ENCODE data around the gene CDKN2B-AS1. TPM values are rescaled to one million over a fixed set of nuclear protein-coding genes. Genes with fewer than 3 reads are reported as not detected.
"Not testable (repeated sequence)": the region's sequence is repeated elsewhere in the genome, so short reads cannot be mapped to it uniquely, and the experiment has no call there.

Gene CDKN2B-AS1
- polyA plus RNA-seq = 1 to 10 TPM; 1.3 to 8.7 (median 5.1) TPM
- long read RNA-seq, donor 1, partial matches to known transcripts = 0 of 2 reads
- long read RNA-seq, donor 1, other reads (novel, unspliced or antisense) = 0 of 2 reads
- long read RNA-seq, donor 2 = 0 reads
- long read RNA-seq, donor 3, partial matches to known transcripts = 0 of 2 reads
- long read RNA-seq, donor 3, other reads (novel, unspliced or antisense) = 0 of 2 reads
- long read RNA-seq, donor 4 = 0 reads
- long read RNA-seq, donor 5 = 0 reads
- long read RNA-seq, donor 6, partial matches to known transcripts = 0 of 1 reads
- long read RNA-seq, donor 6, other reads (novel, unspliced or antisense) = 0 of 1 reads
- long read RNA-seq, donor 7 = 0 reads
- long read RNA-seq, donor 8 = 0 reads
- long read RNA-seq, donor 9, partial matches to known transcripts = 0 of 1 reads
- long read RNA-seq, donor 9, other reads (novel, unspliced or antisense) = 0 of 1 reads
- long read RNA-seq, donor 10, partial matches to known transcripts = 0 of 1 reads
- long read RNA-seq, donor 10, other reads (novel, unspliced or antisense) = 0 of 1 reads

- no peak for FAIRE-seq
- H3K4me3 ChIP-seq (ENCODE audit: low read depth in 1 of 3, low read length in 3 of 3) = peak within 1 kb of the TSS; percentile 42 to 82 (median 55)
These were observed at the start of gene CDKN2B-AS1 for GRCh38 chr9:21994556-21995005. Gene CDKN2B-AS1 (plus strand): TSS chr9:21994791.

GRCh38 chr9:21945606-21946005 lies 49.0 kb upstream of the CDKN2B-AS1 start:
- FAIRE-seq (no peak), DNase-seq (no peak)
- peaks cover 0 to 9% (median 7%) of the 10 kb centered on the region in 3 donors for H3K27me3 ChIP-seq (ENCODE audit: control insufficient read depth in 3 of 3, insufficient read depth in 3 of 3, low read length in 3 of 3)
- H3K9me3 ChIP-seq (ENCODE audit: control insufficient read depth in 2 of 2, insufficient read depth in 1 of 2, low read depth in 1 of 2, low read length in 1 of 2) = no peaks in the 10 kb centered on the region
- 82 to 97% (median 87%) methylated on average over 2 of the region's 2 CpGs for WGBS, 3 donors
- no peaks in the 10 kb centered on the region for H3K36me3 ChIP-seq (ENCODE audit: control insufficient read depth in 3 of 3, insufficient read depth in 2 of 3, low read depth in 1 of 3, low read length in 3 of 3)
- H3K27ac ChIP-seq (ENCODE audit: low read depth in 1 of 3, low read length in 2 of 3) = no peak overlapping the region
- H3K4me3 ChIP-seq (ENCODE audit: low read depth in 1 of 3, low read length in 3 of 3) = no peak overlapping the region
- H3K4me1 ChIP-seq (ENCODE audit: control insufficient read depth in 3 of 3, insufficient read depth in 2 of 3, low read depth in 1 of 3, low read length in 2 of 3) = no peaks in the 10 kb centered on the region

More at GRCh38 chr9:21994556-21995005, at the start of gene CDKN2B-AS1:
- H3K27me3 ChIP-seq (ENCODE audit: control insufficient read depth in 3 of 3, insufficient read depth in 3 of 3, low read length in 3 of 3) = peaks cover 5 to 69% (median 6%) of the 10 kb centered on the region in 3 donors
- H3K4me1 ChIP-seq (ENCODE audit: control insufficient read depth in 3 of 3, insufficient read depth in 2 of 3, low read depth in 1 of 3, low read length in 2 of 3) = peaks cover 0 to 7% (median 0%) of the 10 kb centered on the region in 3 donors
- no peaks in the 10 kb centered on the region for H3K36me3 ChIP-seq (ENCODE audit: control insufficient read depth in 3 of 3, insufficient read depth in 2 of 3, low read depth in 1 of 3, low read length in 3 of 3)
- 0 to 2% (median 0%) methylated on average over 27 to 43 of the region's 43 CpGs for WGBS, 3 donors
- peak within 1 kb of the TSS; percentile 30 to 88 (median 69) for H3K27ac ChIP-seq (ENCODE audit: low read depth in 1 of 3, low read length in 2 of 3)
- peak; percentile 37 to 64 for DNase-seq
- peaks cover 0 to 2% of the 10 kb centered on the region in 2 donors for H3K9me3 ChIP-seq (ENCODE audit: control insufficient read depth in 2 of 2, insufficient read depth in 1 of 2, low read depth in 1 of 2, low read length in 1 of 2)

DNA sequence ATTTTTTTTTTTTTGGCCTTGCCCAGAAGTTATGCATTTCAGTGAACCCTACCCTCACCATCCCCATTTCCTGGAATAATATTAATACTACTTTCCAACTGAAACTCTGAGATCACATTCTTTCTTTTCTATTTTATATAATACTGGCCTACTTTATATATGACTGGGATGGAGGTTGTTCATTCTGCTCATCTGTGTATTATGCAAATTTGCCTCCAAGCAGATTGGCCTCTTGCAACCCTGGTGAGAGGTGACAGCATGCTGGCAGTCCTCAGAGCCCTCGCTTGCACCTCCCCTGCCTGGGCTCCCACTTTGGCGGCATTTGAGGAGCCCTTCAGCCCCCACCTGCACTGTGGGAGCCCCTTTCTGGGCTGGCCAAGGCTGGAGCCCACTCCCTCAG lies 35.8 kb upstream of the CDKN2B-AS1 start:
- H3K36me3 ChIP-seq (ENCODE audit: control insufficient read depth in 3 of 3, insufficient read depth in 2 of 3, low read depth in 1 of 3, low read length in 3 of 3) = no peaks in the 10 kb centered on the region
- no peak overlapping the region for H3K27ac ChIP-seq (ENCODE audit: low read depth in 1 of 3, low read length in 2 of 3)
- FAIRE-seq (no peak), DNase-seq (no peak)
- no peaks in the 10 kb centered on the region for H3K4me1 ChIP-seq (ENCODE audit: control insufficient read depth in 3 of 3, insufficient read depth in 2 of 3, low read depth in 1 of 3, low read length in 2 of 3)
- WGBS, 3 donors = 82 to 100% (median 84%) methylated on average over 2 of the region's 2 CpGs
- no peak overlapping the region for H3K4me3 ChIP-seq (ENCODE audit: low read depth in 1 of 3, low read length in 3 of 3)
- no peaks in the 10 kb centered on the region for H3K9me3 ChIP-seq (ENCODE audit: control insufficient read depth in 2 of 2, insufficient read depth in 1 of 2, low read depth in 1 of 2, low read length in 1 of 2)
- H3K27me3 ChIP-seq (ENCODE audit: control insufficient read depth in 3 of 3, insufficient read depth in 3 of 3, low read length in 3 of 3) = peaks cover 0 to 13% (median 2%) of the 10 kb centered on the region in 3 donors

DNA sequence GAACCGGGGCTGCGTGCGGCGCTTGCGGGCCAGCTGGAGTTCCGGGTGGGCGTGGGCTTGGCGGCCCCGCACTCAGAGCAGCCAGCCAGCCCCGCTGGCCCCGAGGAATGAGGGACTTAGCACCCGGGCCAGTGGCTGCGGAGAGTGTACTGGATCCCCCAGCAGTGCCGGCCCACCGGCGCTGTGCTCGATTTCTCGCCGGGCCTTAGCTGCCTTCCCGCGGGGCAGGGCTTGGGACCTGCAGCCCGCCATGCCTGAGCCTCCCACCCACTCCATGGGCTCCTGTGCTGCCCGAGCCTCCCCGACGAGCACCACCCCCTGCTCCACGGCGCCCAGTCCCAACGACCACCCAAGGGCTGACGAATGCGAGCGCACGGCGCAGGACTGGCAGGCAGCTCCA lies 35.3 kb upstream of the CDKN2B-AS1 start:
- H3K9me3 ChIP-seq (ENCODE audit: control insufficient read depth in 2 of 2, insufficient read depth in 1 of 2, low read depth in 1 of 2, low read length in 1 of 2); H3K4me3 ChIP-seq (ENCODE audit: low read depth in 1 of 3, low read length in 3 of 3); FAIRE-seq; DNase-seq; H3K36me3 ChIP-seq (ENCODE audit: control insufficient read depth in 3 of 3, insufficient read depth in 2 of 3, low read depth in 1 of 3, low read length in 3 of 3); H3K27ac ChIP-seq (ENCODE audit: low read depth in 1 of 3, low read length in 2 of 3); H3K4me1 ChIP-seq (ENCODE audit: control insufficient read depth in 3 of 3, insufficient read depth in 2 of 3, low read depth in 1 of 3, low read length in 2 of 3): not testable (repeated sequence)
- H3K27me3 ChIP-seq (ENCODE audit: control insufficient read depth in 3 of 3, insufficient read depth in 3 of 3, low read length in 3 of 3) = peaks cover 0 to 13% (median 2%) of the 10 kb centered on the region in 3 donors
- WGBS, 3 donors = 90 to 94% (median 92%) methylated on average over 14 to 33 of the region's 33 CpGs

GRCh38 chr9:21961569-21961968 lies 33.0 kb upstream of the CDKN2B-AS1 start:
- no peak for DNase-seq
- no peaks in the 10 kb centered on the region for H3K9me3 ChIP-seq (ENCODE audit: control insufficient read depth in 2 of 2, insufficient read depth in 1 of 2, low read depth in 1 of 2, low read length in 1 of 2)
- no peaks in the 10 kb centered on the region for H3K36me3 ChIP-seq (ENCODE audit: control insufficient read depth in 3 of 3, insufficient read depth in 2 of 3, low read depth in 1 of 3, low read length in 3 of 3)
- H3K27ac ChIP-seq (ENCODE audit: low read depth in 1 of 3, low read length in 2 of 3) = no peak overlapping the region
- H3K27me3 ChIP-seq (ENCODE audit: control insufficient read depth in 3 of 3, insufficient read depth in 3 of 3, low read length in 3 of 3) = peaks cover 7 to 36% (median 15%) of the 10 kb centered on the region in 3 donors
- FAIRE-seq = no peak
- H3K4me3 ChIP-seq (ENCODE audit: low read depth in 1 of 3, low read length in 3 of 3) = no peak overlapping the region
- peaks cover 0 to 5% (median 0%) of the 10 kb centered on the region in 3 donors for H3K4me1 ChIP-seq (ENCODE audit: control insufficient read depth in 3 of 3, insufficient read depth in 2 of 3, low read depth in 1 of 3, low read length in 2 of 3)
- 89 to 98% (median 90%) methylated on average over 2 of the region's 2 CpGs for WGBS, 3 donors

DNA sequence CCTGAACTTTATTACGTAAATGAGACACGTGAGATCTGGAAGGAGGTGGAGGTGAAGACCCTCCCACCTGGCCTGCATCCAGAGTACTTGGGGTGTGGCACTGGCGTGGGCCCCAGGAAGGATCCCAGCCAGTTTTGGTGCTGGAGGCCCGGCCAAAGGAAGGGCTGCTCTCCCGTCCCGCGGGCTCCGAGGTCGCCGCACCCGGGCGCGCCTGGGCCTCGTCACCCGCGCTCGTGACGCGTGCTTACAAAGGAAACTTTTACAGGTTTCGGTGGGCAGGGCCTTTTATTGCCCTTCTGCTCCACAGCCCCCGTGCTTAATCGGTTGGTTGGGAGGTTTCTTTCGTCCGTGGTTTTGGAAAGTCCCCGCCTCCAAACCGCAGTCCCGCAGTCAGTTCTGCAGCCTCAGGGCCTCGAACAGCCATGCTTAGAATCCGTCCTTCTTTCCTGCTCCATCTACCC lies 29.6 kb upstream of the CDKN2B-AS1 start:
- DNase-seq (peak; percentile 11 to 74), FAIRE-seq (no peak)
- H3K27me3 ChIP-seq (ENCODE audit: control insufficient read depth in 3 of 3, insufficient read depth in 3 of 3, low read length in 3 of 3) = peaks cover 5 to 67% (median 45%) of the 10 kb centered on the region in 3 donors
- H3K36me3 ChIP-seq (ENCODE audit: control insufficient read depth in 3 of 3, insufficient read depth in 2 of 3, low read depth in 1 of 3, low read length in 3 of 3) = no peaks in the 10 kb centered on the region
- 0 to 2% (median 2%) methylated on average over 29 of the region's 29 CpGs for WGBS, 3 donors
- no peaks in the 10 kb centered on the region for H3K9me3 ChIP-seq (ENCODE audit: control insufficient read depth in 2 of 2, insufficient read depth in 1 of 2, low read depth in 1 of 2, low read length in 1 of 2)
- H3K4me3 ChIP-seq (ENCODE audit: low read depth in 1 of 3, low read length in 3 of 3) = peak overlapping the region in 2 of 3 donors; percentile 22 to 51
- H3K27ac ChIP-seq (ENCODE audit: low read depth in 1 of 3, low read length in 2 of 3) = no peak overlapping the region
- peaks cover 0 to 5% (median 0%) of the 10 kb centered on the region in 3 donors for H3K4me1 ChIP-seq (ENCODE audit: control insufficient read depth in 3 of 3, insufficient read depth in 2 of 3, low read depth in 1 of 3, low read length in 2 of 3)

GRCh38 chr9:21965401-21965951 lies 29.1 kb upstream of the CDKN2B-AS1 start:
- FAIRE-seq (no peak), DNase-seq (peak; percentile 63 to 74)
- H3K4me3 ChIP-seq (ENCODE audit: low read depth in 1 of 3, low read length in 3 of 3) = peak overlapping the region in 2 of 3 donors; percentile 22 to 51
- H3K27me3 ChIP-seq (ENCODE audit: control insufficient read depth in 3 of 3, insufficient read depth in 3 of 3, low read length in 3 of 3) = peaks cover 5 to 73% (median 51%) of the 10 kb centered on the region in 3 donors
- peaks cover 0 to 4% of the 10 kb centered on the region in 2 donors for H3K9me3 ChIP-seq (ENCODE audit: control insufficient read depth in 2 of 2, insufficient read depth in 1 of 2, low read depth in 1 of 2, low read length in 1 of 2)
- H3K36me3 ChIP-seq (ENCODE audit: control insufficient read depth in 3 of 3, insufficient read depth in 2 of 3, low read depth in 1 of 3, low read length in 3 of 3) = no peaks in the 10 kb centered on the region
- WGBS, 3 donors = 2 to 6% (median 2%) methylated on average over 30 of the region's 30 CpGs
- H3K4me1 ChIP-seq (ENCODE audit: control insufficient read depth in 3 of 3, insufficient read depth in 2 of 3, low read depth in 1 of 3, low read length in 2 of 3) = peaks cover 0 to 5% (median 0%) of the 10 kb centered on the region in 3 donors
- H3K27ac ChIP-seq (ENCODE audit: low read depth in 1 of 3, low read length in 2 of 3) = no peak overlapping the region

GRCh38 chr9:21966140-21966851 lies 28.3 kb upstream of the CDKN2B-AS1 start:
- peaks cover 5 to 78% (median 58%) of the 10 kb centered on the region in 3 donors for H3K27me3 ChIP-seq (ENCODE audit: control insufficient read depth in 3 of 3, insufficient read depth in 3 of 3, low read length in 3 of 3)
- 16 to 29% (median 26%) methylated on average over 15 of the region's 15 CpGs for WGBS, 3 donors
- no peak for FAIRE-seq

More at GRCh38 chr9:21966140-21966851, 28.3 kb upstream of the CDKN2B-AS1 start:
- Histone ChIP-seq H3K36me3 (ENCODE audit: control insufficient read depth in 3 of 3, insufficient read depth in 2 of 3, low read depth in 1 of 3, low read length in 3 of 3) (no peaks in the 10 kb centered on the region), H3K4me1 (ENCODE audit: control insufficient read depth in 3 of 3, insufficient read depth in 2 of 3, low read depth in 1 of 3, low read length in 2 of 3) (peaks cover 0 to 5% (median 0%) of the 10 kb centered on the region in 3 donors), H3K27ac (ENCODE audit: low read depth in 1 of 3, low read length in 2 of 3) (no peak overlapping the region), H3K4me3 (ENCODE audit: low read depth in 1 of 3, low read length in 3 of 3) (no peak overlapping the region), H3K9me3 (ENCODE audit: control insufficient read depth in 2 of 2, insufficient read depth in 1 of 2, low read depth in 1 of 2, low read length in 1 of 2) (peaks cover 0 to 4% of the 10 kb centered on the region in 2 donors)
- DNase-seq = no peak
